Liver (tissue), 9 donors: ENCODE results near the gene E2F4. TPM values are rescaled to one million over a fixed set of nuclear protein-coding genes. Genes with fewer than 3 reads are reported as not detected.

ENCODE experiments used
- DNase-seq: peaks from one replicate; pipeline ENCODE4 v3.0.0-alpha.2; 2017; ENCODE audit warnings: low spot score
- H3K27ac ChIP-seq, 2 donors: one replicate each; pipeline ENCODE4 v1.7.0; 2013; ENCODE audit warnings: inconsistent platforms in 2 of 2, low read length in 2 of 2, control low read depth in 1 of 2, low read depth in 1 of 2, mild to moderate bottlenecking in 1 of 2
- H3K27me3 ChIP-seq, 4 donors: one replicate each; pipeline versions ENCODE4 v1.6.1 to v1.7.0; 2013; ENCODE audit warnings: low read length in 3 of 4, inconsistent platforms in 1 of 4, mild to moderate bottlenecking in 1 of 4, moderate library complexity in 1 of 4; ENCODE audit not compliant: control insufficient read depth in 4 of 4, insufficient read depth in 4 of 4
- H3K36me3 ChIP-seq, 4 donors: one replicate each; pipeline versions ENCODE4 v1.6.1 to v1.7.0; 2013; ENCODE audit warnings: low read length in 3 of 4, mild to moderate bottlenecking in 3 of 4, low read depth in 1 of 4, moderate library complexity in 1 of 4; ENCODE audit not compliant: control insufficient read depth in 4 of 4, insufficient read depth in 3 of 4
- H3K4me1 ChIP-seq, 4 donors: one replicate each; pipeline versions ENCODE4 v1.6.1 to v1.7.0; 2013; ENCODE audit warnings: low read length in 3 of 4, mild to moderate bottlenecking in 3 of 4, moderate library complexity in 1 of 4; ENCODE audit not compliant: control insufficient read depth in 4 of 4, insufficient read depth in 4 of 4
- H3K4me3 ChIP-seq, 3 donors: one replicate each; pipeline versions ENCODE4 v1.6.1 to v1.7.0; 2013; ENCODE audit warnings: low read length in 3 of 3, control low read depth in 1 of 3, low read depth in 1 of 3, mild to moderate bottlenecking in 1 of 3
- H3K9ac ChIP-seq, 2 donors: one replicate each; pipeline ENCODE4 v1.7.0; 2013; ENCODE audit warnings: low read length in 2 of 2, mild to moderate bottlenecking in 2 of 2, moderate library complexity in 2 of 2, control low read depth in 1 of 2, low read depth in 1 of 2
- H3K9me3 ChIP-seq, 4 donors: one replicate each; pipeline versions ENCODE4 v1.6.1 to v1.7.0; 2013; ENCODE audit warnings: low read length in 3 of 4; ENCODE audit not compliant: control insufficient read depth in 4 of 4
- ATF3 ChIP-seq: IDR thresholded peaks from 2 replicates; pipeline ENCODE4 v1.6.1; 2016; ENCODE audit warnings: antibody characterized with exemption
- CTCF ChIP-seq: fragments of 150-350 bp; IDR thresholded peaks from 2 replicates; pipeline ENCODE4 v1.5.1; 2017; ENCODE audit warnings: improper control_type of control experiment, low read depth, low read length; ENCODE audit not compliant: missing input control
- EGR1 ChIP-seq, 2 donors: IDR thresholded peaks; 2 replicates each; pipeline ENCODE4 v1.6.1; 2016 to 2018; ENCODE audit warnings: antibody characterized with exemption in 2 of 2, low read depth in 2 of 2
- FOXA1 ChIP-seq: IDR thresholded peaks from 2 replicates; pipeline ENCODE4 v1.6.1; 2016; ENCODE audit warnings: antibody characterized with exemption
- GABPA ChIP-seq, 2 donors: IDR thresholded peaks in 1 of 2; conservative IDR thresholded peaks in 1 of 2; 2 replicates each; pipeline ENCODE4 v1.6.1; 2016; ENCODE audit warnings: antibody characterized with exemption in 2 of 2, mild to moderate bottlenecking in 1 of 2, moderate library complexity in 1 of 2
- HNF4A ChIP-seq, 2 donors: conservative IDR thresholded peaks; 2 replicates each; pipeline ENCODE4 v1.6.1; 2016; ENCODE audit warnings: antibody characterized with exemption in 2 of 2, mild to moderate bottlenecking in 2 of 2
- HNF4G ChIP-seq: IDR thresholded peaks from 2 replicates; pipeline ENCODE4 v1.6.1; 2016; ENCODE audit warnings: antibody characterized with exemption
- JUND ChIP-seq, 2 donors: IDR thresholded peaks; 2 replicates each; pipeline ENCODE4 v1.6.1; 2016; ENCODE audit warnings: antibody characterized with exemption in 2 of 2
- MAX ChIP-seq: IDR thresholded peaks from 2 replicates; pipeline ENCODE4 v1.6.1; 2016; ENCODE audit warnings: antibody characterized with exemption
- NR2F2 ChIP-seq: IDR thresholded peaks from 2 replicates; pipeline ENCODE4 v1.6.1; 2016; ENCODE audit warnings: antibody characterized with exemption
- REST ChIP-seq: IDR thresholded peaks from 2 replicates; pipeline ENCODE4 v1.6.1; 2016; ENCODE audit warnings: antibody characterized with exemption, mild to moderate bottlenecking
- RXRA ChIP-seq, 2 donors: IDR thresholded peaks; 2 replicates each; pipeline ENCODE4 v1.6.1; 2017 to 2018; ENCODE audit warnings: antibody characterized with exemption in 2 of 2, mild to moderate bottlenecking in 1 of 2
- SP1 ChIP-seq: IDR thresholded peaks from 2 replicates; pipeline ENCODE4 v1.6.1; 2018; ENCODE audit warnings: antibody characterized with exemption, mild to moderate bottlenecking
- TAF1 ChIP-seq: conservative IDR thresholded peaks from 2 replicates; pipeline ENCODE4 v1.6.1; 2016; ENCODE audit warnings: antibody characterized with exemption, mild to moderate bottlenecking
- ZBTB33 ChIP-seq: IDR thresholded peaks from 2 replicates; pipeline ENCODE4 v1.6.1; 2016; ENCODE audit warnings: antibody characterized with exemption
- WGBS: extraction: QIAGEN DNeasy Blood & Tissue Kit; methylation state at CpG from one replicate; pipeline ENCODE4 v1.1.7; 2013; 5-methylcytosine and 5-hydroxymethylcytosine counted together
- polyA plus RNA-seq, 2 donors: library from polyadenylated mRNA; stranded (reverse) in 1 of 2; unstranded in 1 of 2; fragments of 200-250 nt in 1 of 2; fragments of >200 nt in 1 of 2; fragmentation: Nextera tagmentation in 1 of 2; extraction: Ambion mirVana in 1 of 2; gene quantifications; one replicate each; pipeline versions ENCODE4 v1.2.1 to v1.2.3, GENCODE V29; 2013 to 2015
- total RNA-seq, 2 donors: library from RNA; depleted of rRNA; stranded (reverse); fragments of >200 nt; gene quantifications; one replicate each; pipeline ENCODE4 v1.2.3, GENCODE V29; 2014
- donor health status: healthy.
- donor health status: healthy.
- donor health status: healthy.
- donor health status: healthy.
- donor health status: healthy.

The E2F4 gene
- total and polyA plus RNA-seq, 4 donors: 18.1 to 107 (median 30.0) TPM

- H3K4me3 ChIP-seq: no peak overlapping the region
- no peak for DNase-seq
- peaks cover 7 to 20% (median 17%) of the 10 kb centered on the region in 4 donors for H3K36me3 ChIP-seq
- peaks cover 0 to 27% (median 17%) of the 10 kb centered on the region in 4 donors for H3K4me1 ChIP-seq
- H3K27me3 ChIP-seq: no peaks in the 10 kb centered on the region
- H3K9me3 ChIP-seq: no peaks in the 10 kb centered on the region
- TF ChIP-seq GABPA (IDR thresholded peaks at IDR 0.05 in 1 of 2, conservative IDR thresholded peaks at IDR 0.05 in 1 of 2) (peak in 1 of 2 donors; percentile 20), SP1 (no peak), MAX (no peak), FOXA1 (no peak), NR2F2 (no peak), EGR1 (IDR thresholded peaks at IDR 0.05; ENCODE audit: low read depth in 2 of 2) (no peak)
- WGBS: 67% methylated on average over 12 of the region's 12 CpGs
- H3K9ac ChIP-seq: no peak overlapping the region
- H3K27ac ChIP-seq: no peak overlapping the region
These were observed 39.1 kb downstream of the E2F4 start for GRCh38 chr16:67230809-67231660.

GRCh38 chr16:67233596-67233995, 41.6 kb downstream of the E2F4 start:
- Histone ChIP-seq H3K36me3 (peaks cover 7 to 28% (median 16%) of the 10 kb centered on the region in 4 donors), H3K4me1 (peaks cover 0 to 9% (median 0%) of the 10 kb centered on the region in 4 donors), H3K9ac (no peak overlapping the region), H3K9me3 (no peaks in the 10 kb centered on the region), H3K4me3 (no peak overlapping the region), H3K27ac (no peak overlapping the region), H3K27me3 (no peaks in the 10 kb centered on the region)
- 65% methylated on average over 7 of the region's 7 CpGs for WGBS
- no peak for DNase-seq
- TF ChIP-seq TAF1 (no peak), ATF3 (no peak), HNF4A (conservative IDR thresholded peaks at IDR 0.05) (no peak), FOXA1 (no peak), ZBTB33 (no peak), REST (no peak), HNF4G (no peak), GABPA (IDR thresholded peaks at IDR 0.05 in 1 of 2, conservative IDR thresholded peaks at IDR 0.05 in 1 of 2) (no peak), EGR1 (IDR thresholded peaks at IDR 0.05; ENCODE audit: low read depth in 2 of 2) (no peak), NR2F2 (no peak), RXRA (IDR thresholded peaks at IDR 0.05) (no peak), MAX (no peak), CTCF (no peak), JUND (IDR thresholded peaks at IDR 0.05) (no peak)
